ENCODE measurements around the gene PIGU.

- TF ChIP-seq EZH2 (IDR thresholded peaks at IDR 0.05; ENCODE audit: insufficient read depth, poor library complexity, severe bottlenecking) = no peak
- no peak for TF ChIP-seq EZH2phosphoT487 (IDR thresholded peaks at IDR 0.05; ENCODE audit: insufficient read depth, low read depth)
Observed at GRCh38 chr20:34582911-34583310, 94.0 kb downstream of the PIGU start.
